Epithelial cell of esophagus (primary cell): Measurements from ENCODE around the gene SYNGR1.

ENCODE experiments used
- DNase-seq: peaks from one replicate; pipeline ENCODE4 v3.0.0; 2010; ENCODE audit warnings: low read depth
- H3K4me3 ChIP-seq: 2 replicates; pipeline ENCODE4 v1.5.1; 2011; ENCODE audit warnings: mild to moderate bottlenecking, low read length, control low read depth
- TF ChIP-seq, protein P1 (sequence below): IDR thresholded peaks from 2 replicates; pipeline ENCODE4 v1.5.1; 2011; ENCODE audit warnings: low read depth, mild to moderate bottlenecking, low read length, control low read depth, inconsistent platforms; ENCODE audit not compliant: insufficient read depth; ENCODE audit errors: missing control alignments

Gene SYNGR1

DNA sequence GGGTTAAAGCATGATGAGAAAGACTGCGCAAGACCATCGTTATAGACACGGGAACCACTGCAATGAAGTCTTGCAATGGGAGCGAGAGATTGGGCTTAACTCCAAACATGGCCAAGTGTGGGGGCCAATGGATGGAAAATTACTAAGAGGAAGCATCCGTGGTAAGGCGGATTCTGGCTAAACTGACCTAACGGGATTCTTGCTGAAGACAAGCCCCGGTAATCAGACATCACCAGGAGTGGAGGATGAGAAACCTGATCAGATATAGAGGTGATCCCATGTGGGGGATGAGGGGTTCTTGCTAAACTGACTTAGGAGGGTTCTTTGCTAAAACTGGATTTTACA is 5.8 kb upstream of the SYNGR1 start:
- TF ChIP-seq, protein P1, sequence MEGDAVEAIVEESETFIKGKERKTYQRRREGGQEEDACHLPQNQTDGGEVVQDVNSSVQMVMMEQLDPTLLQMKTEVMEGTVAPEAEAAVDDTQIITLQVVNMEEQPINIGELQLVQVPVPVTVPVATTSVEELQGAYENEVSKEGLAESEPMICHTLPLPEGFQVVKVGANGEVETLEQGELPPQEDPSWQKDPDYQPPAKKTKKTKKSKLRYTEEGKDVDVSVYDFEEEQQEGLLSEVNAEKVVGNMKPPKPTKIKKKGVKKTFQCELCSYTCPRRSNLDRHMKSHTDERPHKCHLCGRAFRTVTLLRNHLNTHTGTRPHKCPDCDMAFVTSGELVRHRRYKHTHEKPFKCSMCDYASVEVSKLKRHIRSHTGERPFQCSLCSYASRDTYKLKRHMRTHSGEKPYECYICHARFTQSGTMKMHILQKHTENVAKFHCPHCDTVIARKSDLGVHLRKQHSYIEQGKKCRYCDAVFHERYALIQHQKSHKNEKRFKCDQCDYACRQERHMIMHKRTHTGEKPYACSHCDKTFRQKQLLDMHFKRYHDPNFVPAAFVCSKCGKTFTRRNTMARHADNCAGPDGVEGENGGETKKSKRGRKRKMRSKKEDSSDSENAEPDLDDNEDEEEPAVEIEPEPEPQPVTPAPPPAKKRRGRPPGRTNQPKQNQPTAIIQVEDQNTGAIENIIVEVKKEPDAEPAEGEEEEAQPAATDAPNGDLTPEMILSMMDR, result no peak
- no peak overlapping the region for H3K4me3 ChIP-seq
- no peak for DNase-seq

DNA sequence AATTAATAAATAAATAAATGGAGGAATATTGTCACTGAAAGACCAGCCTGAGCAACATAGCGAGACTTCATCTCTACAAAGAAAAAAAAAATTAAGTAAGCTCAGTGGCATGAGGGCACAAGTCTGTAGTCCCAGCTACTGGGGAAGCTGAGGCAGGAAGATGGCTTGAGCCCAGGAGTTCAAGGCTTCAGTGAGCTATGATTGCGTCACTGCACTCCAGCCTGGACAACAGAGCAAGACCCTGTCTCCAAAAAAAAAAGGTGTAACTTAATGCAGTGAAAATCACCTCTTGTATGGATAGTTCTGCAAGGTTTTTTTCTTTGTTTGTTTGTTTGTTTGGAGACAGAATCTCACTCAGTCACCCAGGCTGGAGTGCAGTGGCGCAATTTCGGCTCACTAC is 4.6 kb upstream of the SYNGR1 start:
- TF ChIP-seq, protein P1, result no peak
- no peak for DNase-seq
- H3K4me3 ChIP-seq, result no peak overlapping the region

DNA sequence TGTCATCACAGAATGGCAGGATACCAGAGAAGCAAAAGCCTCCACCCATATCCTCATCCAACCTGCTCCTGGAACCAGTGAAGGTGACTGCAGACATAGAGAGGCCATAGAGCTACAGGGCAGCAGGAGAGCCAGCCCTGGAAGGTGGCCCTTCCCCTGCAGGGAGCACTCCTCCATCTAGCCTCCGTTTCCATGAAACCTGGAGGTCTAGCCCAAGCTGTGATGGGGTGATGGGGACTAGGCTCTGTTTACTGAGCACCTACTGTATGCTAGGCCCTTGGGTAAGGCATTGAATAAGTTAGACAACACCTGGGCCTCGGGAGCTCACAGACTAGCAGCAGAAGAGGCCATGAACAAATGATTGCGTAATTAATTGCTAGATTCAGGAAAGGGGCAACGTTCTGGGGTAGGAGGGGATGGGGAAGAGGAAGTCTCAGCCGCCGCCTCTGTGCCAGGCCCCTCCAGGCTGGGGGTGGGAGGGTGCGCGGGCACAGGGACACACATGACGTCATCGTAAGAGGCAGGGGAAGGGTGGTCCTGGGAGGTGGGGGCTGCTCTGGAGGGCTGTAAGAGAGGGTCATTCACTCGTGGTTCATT is 784 bp upstream of the SYNGR1 start:
- peak overlapping the region; percentile 44 for H3K4me3 ChIP-seq
- TF ChIP-seq, protein P1, result no peak
- DNase-seq, result no peak

DNA sequence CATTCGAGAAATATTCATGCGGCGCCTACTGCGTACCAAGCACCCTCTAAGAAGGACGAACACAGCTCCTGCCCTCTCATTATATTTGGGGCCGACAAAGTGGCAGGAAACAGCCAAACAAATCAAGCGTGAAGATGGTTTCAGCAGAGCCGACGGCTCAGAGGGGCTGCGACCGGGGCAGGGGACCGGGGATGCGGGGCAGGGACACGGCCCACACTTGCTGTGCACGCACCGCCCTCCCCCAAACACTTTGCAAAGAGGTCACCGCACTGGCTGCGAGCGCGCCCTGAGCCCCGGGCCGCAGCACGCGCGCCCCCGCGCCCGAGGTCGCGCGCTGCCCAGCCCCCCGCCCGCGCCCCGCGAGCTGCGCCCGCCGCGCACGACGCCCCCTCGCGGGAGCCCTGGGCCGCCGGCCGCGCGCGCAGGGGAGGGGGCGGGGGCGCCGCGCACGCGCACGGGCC is 255 bp upstream of the SYNGR1 start:
- peak overlapping the region; percentile 44 for H3K4me3 ChIP-seq
- DNase-seq, result no peak
- TF ChIP-seq, protein P1, result no peak

DNA sequence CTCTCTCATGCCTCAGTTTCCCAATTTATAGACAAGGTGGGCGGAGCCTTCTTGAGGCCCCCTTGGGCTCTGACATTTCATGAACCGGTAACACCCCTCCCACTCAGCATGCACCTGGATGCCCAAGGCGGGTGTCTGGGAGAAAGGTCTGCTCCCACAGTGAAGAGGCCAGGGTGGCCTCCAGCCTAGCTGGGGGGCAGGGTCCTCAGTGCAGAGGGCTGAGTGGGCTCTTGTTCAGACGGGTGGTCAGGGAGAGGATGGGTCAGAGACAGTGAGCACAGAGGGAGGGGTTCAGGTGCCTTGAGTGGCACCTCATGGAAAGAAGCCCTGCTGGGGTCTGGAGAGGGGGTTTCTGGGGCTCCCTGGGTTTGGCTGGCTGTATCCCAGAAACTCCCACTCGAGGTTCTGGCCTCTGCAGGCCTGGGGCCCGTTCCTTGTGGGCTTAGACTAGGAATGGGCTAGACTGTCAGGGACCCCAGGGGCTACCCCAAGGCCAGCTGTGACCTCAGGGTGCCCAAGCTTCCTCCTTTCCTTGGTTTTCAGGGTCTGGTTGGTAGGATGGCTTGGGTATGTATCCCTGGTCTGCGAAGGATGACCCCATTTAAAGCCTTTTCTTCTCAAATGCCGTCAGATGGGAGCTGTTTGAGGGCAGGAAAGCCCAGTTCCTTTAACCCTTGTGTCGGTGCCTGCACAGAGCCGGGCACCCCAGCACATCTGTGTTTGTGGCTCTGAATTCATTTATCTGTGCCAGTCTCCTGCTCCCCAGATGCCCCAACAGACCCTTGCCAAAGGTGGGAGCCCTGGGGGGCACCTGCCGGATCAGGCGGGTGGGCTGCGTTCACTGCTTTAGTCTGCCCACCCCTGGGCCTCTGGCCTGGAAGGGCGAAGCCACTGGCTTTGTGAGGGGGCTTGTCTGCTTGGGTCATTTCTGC is 1.2 kb downstream of the SYNGR1 start:
- TF ChIP-seq, protein P1, result no peak
- no peak for DNase-seq
- H3K4me3 ChIP-seq, result peak overlapping the region; percentile 31

DNA sequence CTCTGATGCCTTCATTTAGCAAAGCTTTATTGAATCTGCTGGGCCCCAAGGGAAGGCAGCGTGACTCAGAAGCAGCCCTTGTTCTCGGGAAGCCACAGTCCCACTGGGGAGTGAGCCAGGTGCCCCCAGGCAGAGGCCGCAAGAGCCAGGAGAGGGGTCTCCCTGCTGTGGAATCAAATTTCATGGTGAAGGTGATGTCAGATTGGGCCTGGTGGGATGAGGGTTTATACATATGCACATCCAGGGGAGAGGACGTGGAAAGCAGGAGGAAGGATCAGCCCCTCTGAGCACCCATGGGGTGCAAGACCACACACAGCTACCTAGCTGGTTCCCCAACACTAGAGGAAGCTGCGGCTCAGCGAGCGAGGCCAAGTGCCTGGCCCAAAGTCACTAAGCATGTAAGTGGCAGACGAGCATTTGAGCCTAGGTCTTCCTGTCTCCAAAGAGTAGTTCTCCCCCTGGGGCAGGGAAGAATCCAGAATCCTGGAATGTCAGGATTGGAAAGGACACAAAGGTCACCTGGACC is 2.0 kb downstream of the SYNGR1 start:
- TF ChIP-seq, protein P1, result no peak
- H3K4me3 ChIP-seq, result no peak overlapping the region
- DNase-seq, result peak; percentile 47
